B cell (primary cell): Measurements from ENCODE around the gene NDFIP1. TPM values are rescaled to one million over a fixed set of nuclear protein-coding genes. Genes with fewer than 3 reads are reported as not detected.

Source experiments
- ATAC-seq: fragments of 200-7000 bp; cut with Tn5 transposase; one replicate; pipeline ENCODE4 v1.10.0; 2021; ENCODE audit warnings: low read depth, mild to moderate bottlenecking, moderate number of reproducible peaks, moderate library complexity
- CTCF ChIA-PET: fragments of 350-600 bp; sonication (Branson Sonifier 250); formaldehyde crosslinking; loops from one replicate; lab custom pipeline; 2021; ENCODE audit warnings: antibody characterized with exemption, inconsistent platforms; lab: Charles Lee
- POLR2A ChIA-PET: fragments of 350-600 bp; sonication (Branson Sonifier 250); formaldehyde crosslinking; loops from one replicate; lab custom pipeline; 2021; ENCODE audit warnings: antibody characterized with exemption; lab: Charles Lee
- DNase-seq: peaks from one replicate; pipeline ENCODE4 v3.0.0; 2013
- H2AFZ ChIP-seq: 2 replicates; pipeline ENCODE4 v1.6.1; 2012; ENCODE audit warnings: mild to moderate bottlenecking, low read depth, low read length; ENCODE audit not compliant: insufficient read depth, poor library complexity, severe bottlenecking
- H3K27ac ChIP-seq, 2 donors: 1 replicate in 1 of 2; 2 replicates in 1 of 2; pipeline ENCODE4 v1.5.1; 2012 to 2013; ENCODE audit warnings: low read length in 2 of 2, mild to moderate bottlenecking in 2 of 2, moderate library complexity in 1 of 2
- H3K27me3 ChIP-seq, 4 experiments: fragments of 200-600 bp in 1 of 4; sonication (generic) in 1 of 4; replicated peaks in 1 of 4; 1 replicate in 2 of 4; 2 replicates in 2 of 4; pipeline versions ENCODE4 v1.6.1 to v1.7.0; 2013 to 2016; ENCODE audit warnings: low read length in 3 of 4, mild to moderate bottlenecking in 2 of 4, mixed read lengths in 1 of 4, moderate library complexity in 1 of 4; ENCODE audit not compliant: insufficient read depth in 4 of 4, control insufficient read depth in 3 of 4; ENCODE audit errors: control extremely low read depth in 1 of 4
- H3K36me3 ChIP-seq, 2 experiments: replicated peaks in 1 of 2; 1 replicate in 1 of 2; 2 replicates in 1 of 2; pipeline versions ENCODE4 v1.6.1 to v1.7.1; 2013; ENCODE audit warnings: low read length in 1 of 2; ENCODE audit not compliant: insufficient read depth in 2 of 2, control insufficient read depth in 1 of 2; ENCODE audit errors: control extremely low read depth in 1 of 2, extremely low read depth in 1 of 2
- H3K4me1 ChIP-seq, 2 donors: fragments of 200-600 bp in 1 of 2; sonication (generic) in 1 of 2; 1 replicate in 1 of 2; 2 replicates in 1 of 2; pipeline versions ENCODE4 v1.5.1 to v1.6.1; 2013 to 2017; ENCODE audit warnings: low read length in 2 of 2; ENCODE audit not compliant: control insufficient read depth in 2 of 2, insufficient read depth in 2 of 2
- H3K4me2 ChIP-seq: replicated peaks from 2 replicates; pipeline ENCODE3; 2012; ENCODE audit warnings: mild to moderate bottlenecking, low read depth, low read length; ENCODE audit not compliant: poor library complexity, severe bottlenecking
- H3K4me3 ChIP-seq, 5 experiments: fragments of 200-600 bp in 1 of 5; sonication (generic) in 1 of 5; 1 replicate in 3 of 5; 2 replicates in 2 of 5; pipeline versions ENCODE4 v1.5.1 to v1.7.0; 2011 to 2016; ENCODE audit warnings: low read length in 4 of 5, mild to moderate bottlenecking in 4 of 5, low read depth in 2 of 5, control low read depth in 1 of 5, moderate library complexity in 1 of 5; ENCODE audit not compliant: insufficient read depth in 1 of 5; ENCODE audit errors: control extremely low read depth in 1 of 5, extremely low read depth in 1 of 5
- H3K79me2 ChIP-seq: fragments of 200-600 bp; sonication (generic); one replicate; pipeline ENCODE4 v1.6.0; 2016; ENCODE audit warnings: low read length; ENCODE audit not compliant: control insufficient read depth, insufficient read depth
- H3K9ac ChIP-seq: fragments of 200-600 bp; sonication (generic); 2 replicates; pipeline ENCODE4 v1.6.1; 2017; ENCODE audit warnings: mild to moderate bottlenecking, low read length, moderate library complexity
- H3K9me3 ChIP-seq, 3 donors: one replicate each; pipeline versions ENCODE4 v1.6.1 to v1.7.1; 2013; ENCODE audit warnings: low read length in 2 of 3; ENCODE audit not compliant: control insufficient read depth in 2 of 3, insufficient read depth in 1 of 3; ENCODE audit errors: control extremely low read depth in 1 of 3
- H4K20me1 ChIP-seq: 2 replicates; pipeline ENCODE4 v1.6.0; 2012; ENCODE audit warnings: mild to moderate bottlenecking, low read length; ENCODE audit not compliant: insufficient read depth, control insufficient read depth, poor library complexity, severe bottlenecking
- H3K27ac Mint-ChIP-seq: one replicate; pipeline ENCODE4 v1.8.0; 2021; ENCODE audit warnings: mixed read lengths
- H3K27me3 Mint-ChIP-seq: one replicate; pipeline ENCODE4 v1.8.0; 2021; ENCODE audit warnings: mixed read lengths
- H3K4me1 Mint-ChIP-seq: one replicate; pipeline ENCODE4 v1.8.0; 2021; ENCODE audit warnings: mixed read lengths
- H3K4me3 Mint-ChIP-seq: one replicate; pipeline ENCODE4 v1.8.0; 2021; ENCODE audit warnings: mixed read lengths
- H3K9me3 Mint-ChIP-seq: one replicate; pipeline ENCODE4 v1.8.0; 2022; ENCODE audit warnings: mixed read lengths; ENCODE audit not compliant: insufficient read depth
- EZH2 ChIP-seq: IDR thresholded peaks from 2 replicates; pipeline ENCODE4 v1.6.1; 2012; ENCODE audit warnings: borderline replicate concordance, low read depth, mild to moderate bottlenecking, moderate library complexity, low read length; ENCODE audit not compliant: insufficient read depth, poor library complexity, severe bottlenecking
- WGBS: methylation state at CpG from one replicate; pipeline ENCODE4 v1.1.5; 2013; ENCODE audit warnings: missing lambda C conversion rate; ENCODE audit not compliant: insufficient coverage; 5-methylcytosine and 5-hydroxymethylcytosine counted together
- intact Hi-C: fragments of 100-400 bp; cut with micrococcal nuclease; formaldehyde crosslinking; loops from one replicate; pipeline ENCODE4 v1.10.0; 2022
- polyA minus RNA-seq: library from RNA; depleted of rRNA, polyadenylated mRNA; stranded (reverse); fragments of >200 nt; gene quantifications from 2 replicates; pipeline ENCODE4 v1.2.3, GENCODE V29; 2012
- polyA plus RNA-seq: library from polyadenylated mRNA; depleted of rRNA; stranded (reverse); fragments of >200 nt; gene quantifications from 2 replicates; pipeline ENCODE4 v1.2.3, GENCODE V29; 2012
- total RNA-seq, 2 donors: library from RNA; stranded (reverse); fragments of 120-200 nt in 1 of 2; gene quantifications; 1 replicate in 1 of 2; 2 replicates in 1 of 2; pipeline versions ENCODE4 v1.2.3 to v1.2.4, GENCODE V29; 2013 to 2022
- TF ChIP-seq, protein P1 (sequence below): fragments of 200-600 bp; IDR thresholded peaks from one replicate; pipeline ENCODE4 v1.8.0; 2022; ENCODE audit warnings: antibody characterized with exemption, mild to moderate bottlenecking

NDFIP1 gene, protein sequence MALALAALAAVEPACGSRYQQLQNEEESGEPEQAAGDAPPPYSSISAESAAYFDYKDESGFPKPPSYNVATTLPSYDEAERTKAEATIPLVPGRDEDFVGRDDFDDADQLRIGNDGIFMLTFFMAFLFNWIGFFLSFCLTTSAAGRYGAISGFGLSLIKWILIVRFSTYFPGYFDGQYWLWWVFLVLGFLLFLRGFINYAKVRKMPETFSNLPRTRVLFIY
- total RNA-seq (34.6 TPM in 2 replicates), polyA plus RNA-seq (8.3 and 10.6 TPM in 2 replicates), polyA minus RNA-seq (18.3 and 26.4 TPM in 2 replicates)
- 20.2 TPM for total RNA-seq (2013)

DNA sequence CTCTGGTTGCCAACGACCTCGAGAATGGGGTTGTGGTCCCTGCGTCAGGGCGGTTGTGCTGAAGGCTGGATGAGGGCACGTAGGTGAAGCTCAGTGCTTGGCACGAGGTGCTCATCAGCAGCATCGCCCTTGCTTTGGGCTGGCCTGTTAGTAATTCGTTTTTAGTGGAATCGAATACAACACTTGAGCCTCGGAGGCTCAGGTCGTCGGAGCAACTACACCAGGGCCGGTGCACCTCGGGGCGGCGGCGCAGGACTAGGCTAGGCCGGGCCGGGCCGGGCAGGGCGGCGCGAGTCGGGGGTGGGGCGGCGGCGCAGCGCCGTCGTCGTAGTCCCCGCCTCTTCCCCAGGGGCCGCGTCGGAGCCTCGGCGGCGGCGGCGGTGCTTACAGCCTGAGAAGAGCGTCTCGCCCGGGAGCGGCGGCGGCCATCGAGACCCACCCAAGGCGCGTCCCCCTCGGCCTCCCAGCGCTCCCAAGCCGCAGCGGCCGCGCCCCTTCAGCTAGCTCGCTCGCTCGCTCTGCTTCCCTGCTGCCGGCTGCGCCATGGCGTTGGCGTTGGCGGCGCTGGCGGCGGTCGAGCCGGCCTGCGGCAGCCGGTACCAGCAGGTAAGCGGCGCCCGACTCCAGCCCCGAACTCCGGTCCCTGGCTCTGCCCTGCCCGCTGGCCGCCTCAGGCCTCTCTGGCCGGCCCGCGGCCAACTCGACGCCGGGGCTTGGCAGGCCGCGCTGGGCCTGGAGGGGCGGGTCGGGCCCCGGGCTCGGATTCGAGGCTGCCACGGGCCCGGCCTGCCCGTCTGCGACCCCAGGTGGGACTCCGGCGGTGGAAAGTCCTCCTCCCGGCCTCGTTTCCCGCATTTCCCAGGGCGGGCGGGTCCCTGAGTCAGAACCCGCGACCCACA is at the start of gene NDFIP1:
NDFIP1 (plus strand) TSS at position 348 of the 899 bp plus-strand sequence; CDS start at position 544, 196 bp downstream.
- ATAC-seq, result peak; percentile 98
- POLR2A ChIA-PET, result interaction anchor here (1.1 kb wide), 1 partner anchor 84 kb away, joined by 3 read pairs; no protein-coding TSS in a partner anchor
- H3K4me1 ChIP-seq, result peaks cover 14 to 17% of the 10 kb centered on the region in 2 donors

More for the DNA sequence above, at the start of gene NDFIP1:
- Mint-ChIP-seq H3K9me3 (no peaks in the 10 kb centered on the region), H3K4me3 (peak within 1 kb of the TSS; percentile 92), H3K27ac (peak within 1 kb of the TSS; percentile 93), H3K4me1 (peaks cover 31% of the 10 kb centered on the region), H3K27me3 (no peaks in the 10 kb centered on the region)
- Histone ChIP-seq H3K79me2 (peaks cover 48% of the 10 kb centered on the region), H3K4me3 (peak within 1 kb of the TSS; percentile 62 to 90 (median 77)), H3K9ac (peak within 1 kb of the TSS; percentile 91), H3K27me3 (no peaks in the 10 kb centered on the region), H3K27ac (peak within 1 kb of the TSS; percentile 49 to 83), H4K20me1 (peaks cover 13% of the 10 kb centered on the region), H3K9me3 (no peaks in the 10 kb centered on the region), H3K4me2 (peak within 1 kb of the TSS; percentile 79), H2AFZ (peak within 1 kb of the TSS; percentile 83), H3K36me3 (no peaks in the 10 kb centered on the region)
- TF ChIP-seq EZH2, result no peak
- TF ChIP-seq, protein P1, sequence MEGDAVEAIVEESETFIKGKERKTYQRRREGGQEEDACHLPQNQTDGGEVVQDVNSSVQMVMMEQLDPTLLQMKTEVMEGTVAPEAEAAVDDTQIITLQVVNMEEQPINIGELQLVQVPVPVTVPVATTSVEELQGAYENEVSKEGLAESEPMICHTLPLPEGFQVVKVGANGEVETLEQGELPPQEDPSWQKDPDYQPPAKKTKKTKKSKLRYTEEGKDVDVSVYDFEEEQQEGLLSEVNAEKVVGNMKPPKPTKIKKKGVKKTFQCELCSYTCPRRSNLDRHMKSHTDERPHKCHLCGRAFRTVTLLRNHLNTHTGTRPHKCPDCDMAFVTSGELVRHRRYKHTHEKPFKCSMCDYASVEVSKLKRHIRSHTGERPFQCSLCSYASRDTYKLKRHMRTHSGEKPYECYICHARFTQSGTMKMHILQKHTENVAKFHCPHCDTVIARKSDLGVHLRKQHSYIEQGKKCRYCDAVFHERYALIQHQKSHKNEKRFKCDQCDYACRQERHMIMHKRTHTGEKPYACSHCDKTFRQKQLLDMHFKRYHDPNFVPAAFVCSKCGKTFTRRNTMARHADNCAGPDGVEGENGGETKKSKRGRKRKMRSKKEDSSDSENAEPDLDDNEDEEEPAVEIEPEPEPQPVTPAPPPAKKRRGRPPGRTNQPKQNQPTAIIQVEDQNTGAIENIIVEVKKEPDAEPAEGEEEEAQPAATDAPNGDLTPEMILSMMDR, result no peak
- peak; percentile 91 for DNase-seq
- WGBS, result 4% methylated on average over 97 of the region's 103 CpGs
- intact Hi-C loops, result loop anchor here (1.0 to 10.0 kb wide), 7 partner anchors 37 to 1416 kb away; partner anchors contain the start of genes DELE1, FCHSD1, HARS1 and HARS2
- CTCF ChIA-PET, result interaction anchor here (0.5 to 2.1 kb wide), 10 partner anchors 16 to 541 kb away, joined by 3 to 8 read pairs (median 4); partner anchors contain the start of genes GNPDA1 and RNF14
